HEK293T (cell line): ENCODE measurements around the gene SCGN.

Experiments
- CTCF ChIA-PET: fragments of 350-600 bp; formaldehyde crosslinking; extraction: SDS; loops from one replicate; lab custom pipeline; 2021; ENCODE audit warnings: antibody characterized with exemption, inconsistent platforms; lab: Yijun Ruan, JAX
- POLR2A ChIA-PET: fragments of 350-600 bp; formaldehyde crosslinking; extraction: SDS; loops from one replicate; lab custom pipeline; 2020; ENCODE audit warnings: antibody characterized with exemption, inconsistent platforms; lab: Yijun Ruan, JAX
- DNase-seq: peaks from one replicate; pipeline ENCODE4 v3.0.0; 2012; ENCODE audit warnings: mixed read lengths; ENCODE audit errors: extremely low spot score
- ARNT ChIP-seq: fragments of 450-650 bp; IDR thresholded peaks from 2 replicates; pipeline ENCODE4 v1.6.1; 2017; ENCODE audit warnings: mild to moderate bottlenecking
- BHLHE40 ChIP-seq: fragments of 450-650 bp; IDR thresholded peaks from 2 replicates; pipeline ENCODE4 v1.6.1; 2016; ENCODE audit warnings: mild to moderate bottlenecking, moderate library complexity, borderline replicate concordance
- CTBP1 ChIP-seq: fragments of 450-650 bp; IDR thresholded peaks from 2 replicates; pipeline ENCODE4 v1.6.1; 2016; ENCODE audit warnings: borderline replicate concordance
- ELF4 ChIP-seq: fragments of 450-650 bp; IDR thresholded peaks from 2 replicates; pipeline ENCODE4 v1.6.1; 2017; ENCODE audit warnings: antibody characterized with exemption
- FOXA1 ChIP-seq: fragments of 450-650 bp; IDR thresholded peaks from 2 replicates; pipeline ENCODE4 v1.6.1; 2016; ENCODE audit warnings: mild to moderate bottlenecking
- FOXK2 ChIP-seq: fragments of 450-650 bp; IDR thresholded peaks from 2 replicates; pipeline ENCODE4 v1.6.1; 2016; ENCODE audit warnings: mild to moderate bottlenecking
- FOXM1 ChIP-seq: fragments of 450-650 bp; IDR thresholded peaks from 2 replicates; pipeline ENCODE4 v1.6.1; 2017; ENCODE audit warnings: mild to moderate bottlenecking, borderline replicate concordance
- HDGF ChIP-seq: fragments of 450-650 bp; IDR thresholded peaks from 2 replicates; pipeline ENCODE4 v1.6.1; 2017; ENCODE audit warnings: antibody characterized with exemption, borderline replicate concordance
- L3MBTL2 ChIP-seq: fragments of 450-650 bp; conservative IDR thresholded peaks from 2 replicates; pipeline ENCODE4 v1.6.1; 2016; ENCODE audit warnings: mild to moderate bottlenecking
- LEF1 ChIP-seq: fragments of 450-650 bp; IDR thresholded peaks from 2 replicates; pipeline ENCODE4 v1.6.1; 2017; ENCODE audit warnings: mild to moderate bottlenecking, borderline replicate concordance
- NFRKB ChIP-seq: fragments of 450-650 bp; IDR thresholded peaks from 2 replicates; pipeline ENCODE4 v1.6.1; 2016; ENCODE audit warnings: mild to moderate bottlenecking, moderate library complexity
- PKNOX1 ChIP-seq: fragments of 450-650 bp; IDR thresholded peaks from 2 replicates; pipeline ENCODE4 v1.6.1; 2016
- SP1 ChIP-seq: fragments of 450-650 bp; IDR thresholded peaks from 2 replicates; pipeline ENCODE4 v1.6.1; 2017
- SUZ12 ChIP-seq: fragments of 450-650 bp; IDR thresholded peaks from 2 replicates; pipeline ENCODE4 v1.6.1; 2016; ENCODE audit warnings: mild to moderate bottlenecking
- TARDBP ChIP-seq: fragments of 450-650 bp; IDR thresholded peaks from 2 replicates; pipeline ENCODE4 v1.6.1; 2016
- ZNF384 ChIP-seq: fragments of 450-650 bp; IDR thresholded peaks from 2 replicates; pipeline ENCODE4 v1.6.1; 2016

The SCGN gene

DNA sequence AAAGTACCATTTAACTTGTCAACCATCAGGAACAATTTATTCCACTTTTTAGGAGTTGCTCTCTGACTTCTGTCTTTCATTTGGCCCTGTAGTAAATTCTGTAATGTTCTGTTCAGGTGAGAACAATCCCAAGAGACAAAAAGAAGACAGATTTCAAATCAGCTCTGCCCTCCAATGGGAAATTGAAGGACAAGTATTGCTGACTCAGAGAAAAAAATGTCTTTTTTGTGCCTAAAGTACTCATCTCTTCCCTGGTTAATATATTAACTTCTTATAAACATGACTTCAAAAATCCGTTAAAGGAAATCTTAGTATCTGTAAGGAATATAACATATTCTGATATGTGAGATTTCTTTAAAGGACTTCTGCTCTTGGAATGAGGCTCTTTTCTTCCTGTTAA is 38.6 kb upstream of the SCGN start:
- ChIA-PET CTCF (no interaction called here), POLR2A (no interaction called here)
- TF ChIP-seq TARDBP = no peak
- TF ChIP-seq HDGF = no peak
- TF ChIP-seq FOXK2 = no peak
- TF ChIP-seq ELF4 = no peak
- TF ChIP-seq SUZ12 = no peak
- TF ChIP-seq BHLHE40 = no peak
- no peak for TF ChIP-seq PKNOX1
- no peak for TF ChIP-seq FOXA1
- TF ChIP-seq CTBP1 = no peak
- TF ChIP-seq ZNF384 = no peak
- TF ChIP-seq NFRKB = no peak
- DNase-seq = no peak

DNA sequence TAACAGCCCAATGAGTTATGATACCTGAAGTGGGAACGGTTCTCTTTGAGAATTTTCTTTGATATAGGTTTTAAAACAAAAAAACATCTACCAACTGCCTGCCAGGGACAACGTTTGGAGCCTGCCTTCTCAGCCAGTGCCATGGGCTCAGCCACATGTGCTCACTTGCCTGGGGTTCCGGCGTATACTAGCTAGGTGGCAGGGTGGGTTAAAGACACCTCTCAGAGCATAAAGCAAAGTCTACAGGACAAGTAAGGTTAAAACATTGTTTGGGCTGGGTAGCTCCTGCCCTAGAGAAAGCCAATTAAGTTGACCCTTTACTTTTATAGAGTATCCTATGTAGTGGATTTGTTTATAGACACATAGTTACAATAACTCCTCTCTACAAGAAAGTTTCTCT is 38.0 kb upstream of the SCGN start:
- CTCF ChIA-PET = no interaction called here
- POLR2A ChIA-PET = no interaction called here
- no peak for TF ChIP-seq FOXA1
- no peak for TF ChIP-seq CTBP1
- no peak for TF ChIP-seq FOXK2
- TF ChIP-seq ZNF384 = no peak
- TF ChIP-seq ARNT = no peak
- no peak for TF ChIP-seq SUZ12
- TF ChIP-seq BHLHE40 = no peak
- no peak for TF ChIP-seq NFRKB
- no peak for TF ChIP-seq SP1
- TF ChIP-seq TARDBP = no peak
- TF ChIP-seq HDGF = no peak
- no peak for TF ChIP-seq LEF1
- no peak for TF ChIP-seq ELF4
- TF ChIP-seq L3MBTL2 = no peak
- no peak for TF ChIP-seq FOXM1
- TF ChIP-seq PKNOX1 = no peak
- DNase-seq = no peak

- TF ChIP-seq ZNF384 (no peak), TARDBP (no peak), ELF4 (no peak), FOXA1 (no peak), HDGF (no peak), BHLHE40 (no peak), LEF1 (no peak), NFRKB (no peak), PKNOX1 (no peak), FOXK2 (no peak), FOXM1 (no peak)
- no peak for DNase-seq
- POLR2A ChIA-PET = no interaction called here
- CTCF ChIA-PET = no interaction called here
These were observed 36.5 kb upstream of the SCGN start for GRCh38 chr6:25615471-25615870.

DNA sequence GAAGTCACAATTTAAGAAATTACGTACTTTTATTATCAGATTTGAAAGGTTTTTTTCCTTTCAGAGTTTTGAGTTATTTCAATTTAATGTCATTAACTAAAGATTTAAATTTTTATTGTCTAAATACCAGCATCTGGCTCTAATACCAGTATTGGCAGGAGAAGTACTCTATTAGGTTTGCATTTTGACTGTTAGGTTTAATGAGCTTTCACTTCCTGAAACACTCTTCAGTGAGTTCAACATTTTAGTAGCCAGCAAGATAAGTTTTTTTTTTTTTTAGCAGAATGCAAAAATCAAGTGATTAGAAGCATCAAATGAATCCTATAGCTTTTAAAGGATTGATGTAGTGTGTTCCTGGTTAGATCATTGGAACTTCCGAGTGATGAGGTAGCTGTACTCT is 34.0 kb upstream of the SCGN start:
- TF ChIP-seq FOXA1 (no peak), CTBP1 (no peak), NFRKB (no peak), BHLHE40 (no peak), TARDBP (no peak), L3MBTL2 (no peak), ARNT (no peak), LEF1 (no peak), SUZ12 (no peak), SP1 (no peak), FOXM1 (no peak), HDGF (no peak), ZNF384 (no peak), ELF4 (no peak), FOXK2 (no peak), PKNOX1 (no peak)
- POLR2A ChIA-PET = no interaction called here
- no peak for DNase-seq
- CTCF ChIA-PET = interaction anchor here (0.5 to 0.6 kb wide), 2 partner anchors 34 to 125 kb away, joined by 3 to 4 read pairs; partner anchors contain the start of gene SCGN

DNA sequence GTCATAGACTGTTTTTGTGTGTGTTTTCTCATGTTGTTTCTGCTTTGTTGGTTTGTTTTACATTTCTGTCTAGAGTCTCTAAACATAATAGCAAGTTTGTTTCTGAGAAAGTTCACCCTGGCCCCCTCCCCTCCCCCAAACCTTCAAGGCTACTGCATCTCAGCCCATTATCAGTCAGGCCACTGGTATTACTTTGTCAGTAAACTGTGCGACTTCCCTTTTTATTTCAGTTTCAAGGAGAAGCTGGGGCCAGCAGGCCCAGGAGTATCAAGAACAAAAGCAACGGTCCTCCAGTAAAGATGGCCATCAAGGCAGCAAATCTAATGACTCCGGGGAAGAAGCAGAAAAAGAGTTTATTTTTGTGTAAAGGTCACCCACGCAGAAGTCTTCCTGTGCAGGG is 32.8 kb upstream of the SCGN start:
- POLR2A ChIA-PET = no interaction called here
- CTCF ChIA-PET = no interaction called here
- TF ChIP-seq FOXM1 = no peak
- no peak for TF ChIP-seq PKNOX1
- TF ChIP-seq FOXK2 = no peak
- TF ChIP-seq CTBP1 = no peak
- no peak for TF ChIP-seq NFRKB
- TF ChIP-seq FOXA1 = no peak
- no peak for TF ChIP-seq L3MBTL2
- TF ChIP-seq ZNF384 = no peak
- no peak for TF ChIP-seq SUZ12
- TF ChIP-seq ELF4 = no peak
- no peak for TF ChIP-seq BHLHE40
- TF ChIP-seq TARDBP = no peak
- no peak for TF ChIP-seq LEF1
- TF ChIP-seq ARNT = no peak
- DNase-seq = no peak
